PFSK-1 (cell line): ENCODE results near the gene SCN1A.

Experiments
- POLR2AphosphoS5 ChIP-seq: IDR thresholded peaks from 2 replicates; pipeline ENCODE4 v1.6.1; 2012; ENCODE audit warnings: low read depth, mild to moderate bottlenecking, control low read depth, low read length, moderate library complexity
- REST ChIP-seq, 2 experiments: IDR thresholded peaks; 2 replicates each; pipeline versions ENCODE4 v1.6.1 to v1.8.0; 2011 to 2012; ENCODE audit warnings: low read depth in 2 of 2, low read length in 2 of 2, control low read depth in 1 of 2, inconsistent platforms in 1 of 2, mild to moderate bottlenecking in 1 of 2, moderate library complexity in 1 of 2; ENCODE audit not compliant: insufficient read depth in 1 of 2
- TAF1 ChIP-seq: IDR thresholded peaks from 2 replicates; pipeline ENCODE4 v1.6.1; 2012; ENCODE audit warnings: low read length, control low read depth, borderline replicate concordance; ENCODE audit not compliant: insufficient read depth

- TF ChIP-seq POLR2AphosphoS5, result no peak
- no peak for TF ChIP-seq REST (IDR thresholded peaks at IDR 0.05; ENCODE audit: insufficient read depth in 1 of 2, low read depth in 2 of 2, low read length in 2 of 2)
- no peak for TF ChIP-seq TAF1
Measured at GRCh38 chr2:166032361-166032760, 95.5 kb downstream of the SCN1A start.
